HEK293 (cell line): Measurements from ENCODE around the gene PLCB1.
A peak's percentile ranks its signal among the peaks of the same experiment; 100 is the strongest.
"Not testable (repeated sequence)": the region's sequence is repeated elsewhere in the genome, so short reads cannot be mapped to it uniquely, and the experiment has no call there.

Source experiments
- CTCF ChIA-PET: fragments of 350-600 bp; formaldehyde crosslinking; extraction: SDS; loops from one replicate; lab custom pipeline; 2021; ENCODE audit warnings: antibody characterized with exemption; lab: Yijun Ruan, JAX
- POLR2A ChIA-PET: fragments of 300-600 bp; formaldehyde crosslinking; extraction: SDS; loops from one replicate; lab custom pipeline; 2020; ENCODE audit warnings: antibody characterized with exemption, inconsistent platforms; lab: Yijun Ruan, JAX
- H3K27ac ChIP-seq: fragments of 200-500 bp; sonication (Bioruptor generic); 2 replicates; pipeline ENCODE4 v1.5.1; 2014; ENCODE audit warnings: low read depth, low read length, control low read depth, inconsistent platforms; ENCODE audit errors: extremely low read depth
- H3K36me3 ChIP-seq, 2 experiments: fragments of 200-500 bp in 1 of 2; sonication (Bioruptor generic) in 1 of 2; 1 replicate in 1 of 2; 2 replicates in 1 of 2; pipeline ENCODE4 v1.5.1; 2014 to 2017; ENCODE audit warnings: inconsistent platforms in 2 of 2, low read length in 2 of 2; ENCODE audit not compliant: control insufficient read depth in 2 of 2, insufficient read depth in 1 of 2
- H3K4me1 ChIP-seq: fragments of 200-500 bp; sonication (Bioruptor generic); 2 replicates; pipeline ENCODE4 v1.5.1; 2014; ENCODE audit warnings: mild to moderate bottlenecking, low read length, inconsistent platforms; ENCODE audit not compliant: control insufficient read depth, insufficient read depth
- H3K4me3 ChIP-seq: 2 replicates; pipeline ENCODE4 v1.5.1; 2011; ENCODE audit warnings: low read depth, mild to moderate bottlenecking, control low read depth, low read length, moderate library complexity
- H3K9me3 ChIP-seq: fragments of 200-500 bp; sonication (Bioruptor generic); 2 replicates; pipeline ENCODE4 v1.5.1; 2014; ENCODE audit warnings: low read depth, low read length, inconsistent platforms; ENCODE audit not compliant: control insufficient read depth, insufficient read depth
- GLI2 ChIP-seq: fragments of 450-650 bp; formaldehyde crosslinking; IDR thresholded peaks from 2 replicates; pipeline ENCODE4; 2017; ENCODE audit warnings: missing biosample characterization, missing genetic modification characterization, low read depth, borderline replicate concordance
- KLF10 ChIP-seq: fragments of 450-650 bp; IDR thresholded peaks from 2 replicates; pipeline ENCODE4 v1.5.1; 2018; ENCODE audit warnings: missing biosample characterization, mild to moderate bottlenecking, missing genetic modification characterization
- MZF1 ChIP-seq: fragments of 450-650 bp; formaldehyde crosslinking; IDR thresholded peaks from 2 replicates; pipeline ENCODE4 v1.5.1; 2017; ENCODE audit warnings: missing biosample characterization, missing genetic modification characterization, borderline replicate concordance
- RBAK ChIP-seq: fragments of 450-650 bp; formaldehyde crosslinking; IDR thresholded peaks from 2 replicates; pipeline ENCODE4 v1.5.1; 2016; ENCODE audit warnings: missing biosample characterization, missing genetic modification characterization
- SP3 ChIP-seq: fragments of 450-650 bp; formaldehyde crosslinking; IDR thresholded peaks from 2 replicates; pipeline ENCODE4 v1.5.1; 2016; ENCODE audit warnings: missing biosample characterization, missing genetic modification characterization
- ZBTB17 ChIP-seq: fragments of 450-650 bp; formaldehyde crosslinking; IDR thresholded peaks from 2 replicates; pipeline ENCODE4 v1.5.1; 2016; ENCODE audit warnings: missing biosample characterization, missing genetic modification characterization
- ZNF174 ChIP-seq: fragments of 450-650 bp; formaldehyde crosslinking; IDR thresholded peaks from 2 replicates; pipeline ENCODE4 v1.5.0; 2017; ENCODE audit warnings: missing biosample characterization, mild to moderate bottlenecking, missing genetic modification characterization
- ZNF433 ChIP-seq: fragments of 450-650 bp; formaldehyde crosslinking; IDR thresholded peaks from 2 replicates; pipeline ENCODE4 v1.5.1; 2016; ENCODE audit warnings: missing biosample characterization, missing genetic modification characterization, low read depth
- ZNF555 ChIP-seq: fragments of 450-650 bp; formaldehyde crosslinking; conservative IDR thresholded peaks from 2 replicates; pipeline ENCODE4 v1.5.1; 2017; ENCODE audit warnings: missing biosample characterization, mild to moderate bottlenecking, missing genetic modification characterization, inconsistent platforms
- ZNF571 ChIP-seq: fragments of 450-650 bp; formaldehyde crosslinking; IDR thresholded peaks from 2 replicates; pipeline ENCODE4 v1.5.0; 2017; ENCODE audit warnings: missing biosample characterization, missing genetic modification characterization
- ZNF670 ChIP-seq: fragments of 450-650 bp; formaldehyde crosslinking; IDR thresholded peaks from 2 replicates; pipeline ENCODE4 v1.5.1; 2016; ENCODE audit warnings: missing biosample characterization, missing genetic modification characterization, low read depth
- ZNF777 ChIP-seq: fragments of 450-650 bp; formaldehyde crosslinking; IDR thresholded peaks from 2 replicates; pipeline ENCODE4 v1.5.1; 2017; ENCODE audit warnings: missing biosample characterization, missing genetic modification characterization, borderline replicate concordance
- ZSCAN30 ChIP-seq: fragments of 450-650 bp; IDR thresholded peaks from 2 replicates; pipeline ENCODE4 v1.5.1; 2018; ENCODE audit warnings: missing biosample characterization, mild to moderate bottlenecking, missing genetic modification characterization, moderate library complexity
- TF ChIP-seq, protein P1 (sequence below): fragments of 450-650 bp; formaldehyde crosslinking; IDR thresholded peaks from 2 replicates; pipeline ENCODE4 v1.5.1; 2016; ENCODE audit warnings: missing biosample characterization, missing genetic modification characterization
- TF ChIP-seq, protein P2 (sequence below): fragments of 450-650 bp; formaldehyde crosslinking; IDR thresholded peaks from 2 replicates; pipeline ENCODE4 v1.5.1; 2016; ENCODE audit warnings: missing biosample characterization, missing genetic modification characterization
- TF ChIP-seq, protein P3 (sequence below): fragments of 450-650 bp; IDR thresholded peaks from 2 replicates; pipeline ENCODE4 v1.5.1; 2018; ENCODE audit warnings: missing biosample characterization, mild to moderate bottlenecking, missing genetic modification characterization
- TF ChIP-seq, protein P4 (sequence below): fragments of 450-650 bp; formaldehyde crosslinking; IDR thresholded peaks from 2 replicates; pipeline ENCODE4 v1.5.0; 2017; ENCODE audit warnings: missing biosample characterization, missing genetic modification characterization, borderline replicate concordance

Gene PLCB1

DNA sequence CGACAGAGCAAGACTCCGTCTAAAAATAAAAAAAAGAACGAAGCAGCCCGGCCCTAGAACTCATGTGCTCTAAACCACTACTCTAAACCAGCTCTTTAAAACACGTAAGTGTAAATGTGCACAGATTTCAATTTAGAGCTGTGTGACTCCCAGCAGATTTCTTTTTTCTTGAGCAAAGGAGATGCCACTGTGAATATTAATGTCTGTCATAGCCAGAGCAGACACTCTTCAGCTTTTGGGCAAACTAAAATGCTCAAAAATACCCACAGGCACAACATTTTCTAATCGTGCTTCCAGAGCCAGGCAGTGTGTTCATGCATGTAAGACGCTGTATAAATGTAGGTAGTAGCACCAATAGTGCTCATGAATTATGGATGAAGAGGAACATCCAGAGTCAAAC lies 717.9 kb downstream of the PLCB1 start:
- POLR2A ChIA-PET = no interaction called here
- TF ChIP-seq ZNF174 (tag by site-specific recombination) (no peak), RBAK (tag by site-specific recombination) (no peak), ZNF670 (tag by site-specific recombination) (no peak), ZNF777 (no peak), ZNF571 (tag by site-specific recombination) (no peak), ZNF433 (no peak), ZSCAN30 (tag by site-specific recombination) (no peak), MZF1 (tag by site-specific recombination) (no peak), KLF10 (tag by site-specific recombination) (no peak), SP3 (tag by site-specific recombination) (no peak), ZNF555 (no peak)
- TF ChIP-seq, protein P1, sequence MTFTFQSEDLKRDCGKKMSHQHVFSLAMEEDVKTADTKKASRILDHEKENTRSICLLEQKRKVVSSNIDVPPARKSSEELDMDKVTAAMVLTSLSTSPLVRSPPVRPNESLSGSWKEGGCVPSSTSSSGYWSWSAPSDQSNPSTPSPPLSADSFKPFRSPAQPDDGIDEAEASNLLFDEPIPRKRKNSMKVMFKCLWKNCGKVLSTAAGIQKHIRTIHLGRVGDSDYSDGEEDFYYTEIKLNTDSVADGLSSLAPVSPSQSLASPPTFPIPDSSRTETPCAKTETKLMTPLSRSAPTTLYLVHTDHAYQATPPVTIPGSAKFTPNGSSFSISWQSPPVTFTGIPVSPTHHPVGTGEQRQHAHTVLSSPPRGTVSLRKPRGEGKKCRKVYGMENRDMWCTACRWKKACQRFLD = no peak
- TF ChIP-seq, protein P2, sequence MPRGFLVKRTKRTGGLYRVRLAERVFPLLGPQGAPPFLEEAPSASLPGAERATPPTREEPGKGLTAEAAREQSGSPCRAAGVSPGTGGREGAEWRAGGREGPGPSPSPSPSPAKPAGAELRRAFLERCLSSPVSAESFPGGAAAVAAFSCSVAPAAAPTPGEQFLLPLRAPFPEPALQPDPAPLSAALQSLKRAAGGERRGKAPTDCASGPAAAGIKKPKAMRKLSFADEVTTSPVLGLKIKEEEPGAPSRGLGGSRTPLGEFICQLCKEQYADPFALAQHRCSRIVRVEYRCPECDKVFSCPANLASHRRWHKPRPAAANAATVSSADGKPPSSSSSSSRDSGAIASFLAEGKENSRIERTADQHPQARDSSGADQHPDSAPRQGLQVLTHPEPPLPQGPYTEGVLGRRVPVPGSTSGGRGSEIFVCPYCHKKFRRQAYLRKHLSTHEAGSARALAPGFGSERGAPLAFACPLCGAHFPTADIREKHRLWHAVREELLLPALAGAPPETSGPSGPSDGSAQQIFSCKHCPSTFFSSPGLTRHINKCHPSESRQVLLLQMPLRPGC (tag by site-specific recombination) = no peak
- TF ChIP-seq, protein P3, sequence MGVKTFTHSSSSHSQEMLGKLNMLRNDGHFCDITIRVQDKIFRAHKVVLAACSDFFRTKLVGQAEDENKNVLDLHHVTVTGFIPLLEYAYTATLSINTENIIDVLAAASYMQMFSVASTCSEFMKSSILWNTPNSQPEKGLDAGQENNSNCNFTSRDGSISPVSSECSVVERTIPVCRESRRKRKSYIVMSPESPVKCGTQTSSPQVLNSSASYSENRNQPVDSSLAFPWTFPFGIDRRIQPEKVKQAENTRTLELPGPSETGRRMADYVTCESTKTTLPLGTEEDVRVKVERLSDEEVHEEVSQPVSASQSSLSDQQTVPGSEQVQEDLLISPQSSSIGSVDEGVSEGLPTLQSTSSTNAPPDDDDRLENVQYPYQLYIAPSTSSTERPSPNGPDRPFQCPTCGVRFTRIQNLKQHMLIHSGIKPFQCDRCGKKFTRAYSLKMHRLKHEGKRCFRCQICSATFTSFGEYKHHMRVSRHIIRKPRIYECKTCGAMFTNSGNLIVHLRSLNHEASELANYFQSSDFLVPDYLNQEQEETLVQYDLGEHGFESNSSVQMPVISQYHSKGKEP = no peak
- TF ChIP-seq, protein P4, sequence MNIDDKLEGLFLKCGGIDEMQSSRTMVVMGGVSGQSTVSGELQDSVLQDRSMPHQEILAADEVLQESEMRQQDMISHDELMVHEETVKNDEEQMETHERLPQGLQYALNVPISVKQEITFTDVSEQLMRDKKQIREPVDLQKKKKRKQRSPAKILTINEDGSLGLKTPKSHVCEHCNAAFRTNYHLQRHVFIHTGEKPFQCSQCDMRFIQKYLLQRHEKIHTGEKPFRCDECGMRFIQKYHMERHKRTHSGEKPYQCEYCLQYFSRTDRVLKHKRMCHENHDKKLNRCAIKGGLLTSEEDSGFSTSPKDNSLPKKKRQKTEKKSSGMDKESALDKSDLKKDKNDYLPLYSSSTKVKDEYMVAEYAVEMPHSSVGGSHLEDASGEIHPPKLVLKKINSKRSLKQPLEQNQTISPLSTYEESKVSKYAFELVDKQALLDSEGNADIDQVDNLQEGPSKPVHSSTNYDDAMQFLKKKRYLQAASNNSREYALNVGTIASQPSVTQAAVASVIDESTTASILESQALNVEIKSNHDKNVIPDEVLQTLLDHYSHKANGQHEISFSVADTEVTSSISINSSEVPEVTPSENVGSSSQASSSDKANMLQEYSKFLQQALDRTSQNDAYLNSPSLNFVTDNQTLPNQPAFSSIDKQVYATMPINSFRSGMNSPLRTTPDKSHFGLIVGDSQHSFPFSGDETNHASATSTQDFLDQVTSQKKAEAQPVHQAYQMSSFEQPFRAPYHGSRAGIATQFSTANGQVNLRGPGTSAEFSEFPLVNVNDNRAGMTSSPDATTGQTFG (tag by site-specific recombination) = no peak
- Histone ChIP-seq H3K9me3 (no peaks in the 10 kb centered on the region), H3K36me3 (no peaks in the 10 kb centered on the region), H3K4me3 (no peak overlapping the region), H3K4me1 (peaks cover 3% of the 10 kb centered on the region; the same call in 1 of the 2 replicates), H3K27ac (no peak overlapping the region)
- CTCF ChIA-PET = interaction anchor here (0.8 kb wide), 1 partner anchor 90 kb away, joined by 3 read pairs; no protein-coding TSS in a partner anchor

DNA sequence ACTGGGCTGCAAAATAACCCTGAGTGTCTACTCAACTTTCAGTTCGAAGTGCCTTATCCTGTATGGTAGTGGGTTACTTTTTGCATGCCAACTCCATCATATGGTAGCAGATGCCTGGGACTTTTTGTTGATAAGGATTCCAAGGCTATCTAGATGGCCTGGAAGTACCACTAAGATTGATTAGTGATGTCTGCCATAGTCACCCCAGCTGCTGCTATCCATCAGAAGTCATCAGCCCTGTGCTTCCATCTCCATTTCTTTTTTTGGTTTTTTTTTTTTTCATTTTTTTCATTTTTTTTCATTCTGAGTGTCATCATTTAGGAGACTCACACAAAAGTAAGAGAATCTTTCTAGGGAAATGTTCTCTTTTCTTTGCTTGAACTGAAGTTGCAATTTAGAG lies 719.4 kb downstream of the PLCB1 start:
- TF ChIP-seq ZNF174 (tag by site-specific recombination) (no peak), GLI2 (tag by site-specific recombination) (no peak), ZBTB17 (tag by site-specific recombination) (peak; percentile 34; the same call in 1 of the 2 replicates)
- Histone ChIP-seq H3K4me3 (no peak overlapping the region), H3K4me1 (peaks cover 3% of the 10 kb centered on the region; the same call in 1 of the 2 replicates), H3K9me3 (no peaks in the 10 kb centered on the region), H3K27ac (no peak overlapping the region), H3K36me3 (no peaks in the 10 kb centered on the region)
- ChIA-PET CTCF (no interaction called here), POLR2A (no interaction called here)

DNA sequence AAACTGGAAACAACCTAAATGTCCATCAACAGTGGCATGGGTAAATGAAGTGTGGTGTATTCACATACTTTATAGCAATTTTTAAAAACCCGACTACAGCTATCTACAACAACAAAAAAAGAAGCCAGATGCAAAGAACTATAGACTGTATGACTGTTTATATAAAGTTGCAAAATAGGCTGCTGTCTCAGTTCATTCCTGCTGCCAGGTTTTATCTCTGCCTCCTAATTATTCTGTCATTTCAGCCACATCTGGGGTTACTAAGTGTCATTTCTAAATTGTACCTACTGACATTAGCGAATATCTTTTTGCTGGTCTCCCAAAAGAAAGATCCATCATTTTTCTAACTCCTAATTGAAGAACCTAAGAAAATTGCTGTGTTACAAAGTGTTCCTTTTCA lies 719.9 kb downstream of the PLCB1 start:
- H3K9me3 ChIP-seq, CTCF ChIA-PET, H3K4me3 ChIP-seq, H3K27ac ChIP-seq, H3K36me3 ChIP-seq, H3K4me1 ChIP-seq, POLR2A ChIA-PET: not testable (repeated sequence)

DNA sequence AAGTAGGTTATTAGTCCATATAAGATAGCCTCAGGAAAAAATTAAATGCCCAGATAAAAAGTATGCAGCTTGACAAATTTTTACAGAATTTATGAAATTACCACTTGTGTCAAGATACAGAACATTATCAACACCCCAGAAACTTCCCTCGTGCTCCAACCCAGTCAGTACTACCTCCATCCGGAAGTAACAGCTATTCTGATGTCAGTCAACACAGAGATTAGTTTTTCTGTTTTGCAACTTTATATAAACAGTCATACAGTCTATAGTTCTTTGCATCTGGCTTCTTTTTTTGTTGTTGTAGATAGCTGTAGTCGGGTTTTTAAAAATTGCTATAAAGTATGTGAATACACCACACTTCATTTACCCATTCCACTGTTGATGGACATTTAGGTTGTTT lies 721.1 kb downstream of the PLCB1 start:
- not testable (repeated sequence) for H3K9me3 ChIP-seq, H3K4me3 ChIP-seq, H3K27ac ChIP-seq, H3K4me1 ChIP-seq, H3K36me3 ChIP-seq
- ChIA-PET CTCF (interaction anchor here (0.6 to 2.0 kb wide), 42 partner anchors 9 to 549 kb away, joined by 3 to 18 read pairs (median 4); no protein-coding TSS in a partner anchor), POLR2A (interaction anchor here (0.5 kb wide), 1 partner anchor 303 kb away, joined by 3 read pairs; no protein-coding TSS in a partner anchor)
